ENCODE results near the gene FOSL2. TPM values are rescaled to one million over a fixed set of nuclear protein-coding genes. Genes with fewer than 3 reads are reported as not detected.

Gene FOSL2
- polyA plus RNA-seq, 3 donors = 24.8 to 270 (median 28.6) TPM

DNA sequence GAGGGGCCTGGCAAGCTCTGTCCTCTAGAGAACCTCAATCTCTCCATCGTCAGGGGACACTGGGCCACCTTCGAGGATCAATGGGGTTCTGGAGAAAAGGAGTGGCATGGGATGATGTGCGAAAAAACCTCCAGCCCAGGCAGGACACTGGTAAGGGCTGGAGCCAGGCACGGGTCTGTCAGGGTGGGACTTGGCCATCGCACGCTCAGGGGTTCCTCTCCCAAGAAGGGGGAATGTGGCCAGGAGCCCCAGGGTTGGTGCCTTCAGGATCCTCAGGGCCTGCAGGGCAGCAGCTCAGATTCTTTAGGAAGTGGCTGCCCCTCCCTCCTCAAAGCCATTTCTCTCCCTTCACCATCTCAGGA, 56.4 kb downstream of the FOSL2 start:
- DNase-seq = peak in 1 of 3 donors; percentile 39
- H3K4me1 ChIP-seq (ENCODE audit: control insufficient read depth in 1 of 2, insufficient read depth in 2 of 2, low read length in 2 of 2) = peaks cover 53 to 74% of the 10 kb centered on the region in 2 donors
- H3K79me2 ChIP-seq (ENCODE audit: insufficient read depth, low read length) = no peaks in the 10 kb centered on the region
- peak overlapping the region; percentile 97 to 99 (median 99) for H3K27ac Mint-ChIP-seq
- peak overlapping the region; percentile 74 for H3K9ac ChIP-seq (ENCODE audit: insufficient read depth, low read length, poor library complexity, severe bottlenecking)
- no peaks in the 10 kb centered on the region for H3K36me3 ChIP-seq (replicated peaks in 1 of 2; ENCODE audit: control insufficient read depth in 1 of 2, insufficient read depth in 2 of 2, low read length in 2 of 2)
- intact Hi-C loops (cut with micrococcal nuclease) = loop anchor here in 1 of 2 donors (5.0 kb wide), 1 partner anchor 42 kb away; no protein-coding TSS in a partner anchor
- no peaks in the 10 kb centered on the region for H3K9me3 ChIP-seq (replicated peaks in 1 of 2; ENCODE audit: control insufficient read depth in 1 of 2, insufficient read depth in 1 of 2, low read length in 2 of 2)
- H3K27me3 Mint-ChIP-seq (ENCODE audit: low read depth in 3 of 3) = peaks cover 0 to 2% (median under 1%) of the 10 kb centered on the region in 3 donors
- WGBS (ENCODE audit: insufficient coverage) = 93% methylated on average over 3 of the region's 6 CpGs
- H3K4me3 Mint-ChIP-seq = peak overlapping the region; percentile 54 to 67
- H3K27me3 ChIP-seq (ENCODE audit: control insufficient read depth in 2 of 2, insufficient read depth in 2 of 2, low read length in 2 of 2) = no peaks in the 10 kb centered on the region
- peak overlapping the region; percentile 63 for H3K4me2 ChIP-seq (replicated peaks; ENCODE audit: extremely low read depth, low read length, poor library complexity, severe bottlenecking)
- TF ChIP-seq, protein P1, sequence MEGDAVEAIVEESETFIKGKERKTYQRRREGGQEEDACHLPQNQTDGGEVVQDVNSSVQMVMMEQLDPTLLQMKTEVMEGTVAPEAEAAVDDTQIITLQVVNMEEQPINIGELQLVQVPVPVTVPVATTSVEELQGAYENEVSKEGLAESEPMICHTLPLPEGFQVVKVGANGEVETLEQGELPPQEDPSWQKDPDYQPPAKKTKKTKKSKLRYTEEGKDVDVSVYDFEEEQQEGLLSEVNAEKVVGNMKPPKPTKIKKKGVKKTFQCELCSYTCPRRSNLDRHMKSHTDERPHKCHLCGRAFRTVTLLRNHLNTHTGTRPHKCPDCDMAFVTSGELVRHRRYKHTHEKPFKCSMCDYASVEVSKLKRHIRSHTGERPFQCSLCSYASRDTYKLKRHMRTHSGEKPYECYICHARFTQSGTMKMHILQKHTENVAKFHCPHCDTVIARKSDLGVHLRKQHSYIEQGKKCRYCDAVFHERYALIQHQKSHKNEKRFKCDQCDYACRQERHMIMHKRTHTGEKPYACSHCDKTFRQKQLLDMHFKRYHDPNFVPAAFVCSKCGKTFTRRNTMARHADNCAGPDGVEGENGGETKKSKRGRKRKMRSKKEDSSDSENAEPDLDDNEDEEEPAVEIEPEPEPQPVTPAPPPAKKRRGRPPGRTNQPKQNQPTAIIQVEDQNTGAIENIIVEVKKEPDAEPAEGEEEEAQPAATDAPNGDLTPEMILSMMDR (IDR thresholded peaks at IDR 0.05) = no peak
- no peak overlapping the region for H2AFZ ChIP-seq (ENCODE audit: insufficient read depth, low read depth, low read length, poor library complexity, severe bottlenecking)
- peak overlapping the region; percentile 98 to 99 for H3K27ac ChIP-seq (ENCODE audit: low read depth in 1 of 2, low read length in 2 of 2)
- peaks cover 2 to 4% of the 10 kb centered on the region in 2 donors for H3K36me3 Mint-ChIP-seq
- peaks cover 74% of the 10 kb centered on the region for H3K4me1 Mint-ChIP-seq
- H4K20me1 ChIP-seq (ENCODE audit: insufficient read depth, low read length) = no peaks in the 10 kb centered on the region
- H3K4me3 ChIP-seq (replicated peaks in 1 of 3; ENCODE audit: low read depth in 2 of 3, low read length in 3 of 3) = peak overlapping the region in 1 of 3 experiments; percentile 50
- no peaks in the 10 kb centered on the region for H3K9me3 Mint-ChIP-seq

GRCh38 chr2:28449488-28450395, 57.1 kb downstream of the FOSL2 start:
- Histone ChIP-seq H3K9ac (ENCODE audit: insufficient read depth, low read length, poor library complexity, severe bottlenecking) (peak overlapping the region; percentile 74), H3K27ac (ENCODE audit: low read depth in 1 of 2, low read length in 2 of 2) (peak overlapping the region; percentile 98 to 99), H3K36me3 (replicated peaks in 1 of 2; ENCODE audit: control insufficient read depth in 1 of 2, insufficient read depth in 2 of 2, low read length in 2 of 2) (no peaks in the 10 kb centered on the region), H3K4me1 (ENCODE audit: control insufficient read depth in 1 of 2, insufficient read depth in 2 of 2, low read length in 2 of 2) (peaks cover 52 to 67% of the 10 kb centered on the region in 2 donors), H3K9me3 (replicated peaks in 1 of 2; ENCODE audit: control insufficient read depth in 1 of 2, insufficient read depth in 1 of 2, low read length in 2 of 2) (no peaks in the 10 kb centered on the region), H3K4me2 (replicated peaks; ENCODE audit: extremely low read depth, low read length, poor library complexity, severe bottlenecking) (peak overlapping the region; percentile 63), H3K27me3 (ENCODE audit: control insufficient read depth in 2 of 2, insufficient read depth in 2 of 2, low read length in 2 of 2) (no peaks in the 10 kb centered on the region), H2AFZ (ENCODE audit: insufficient read depth, low read depth, low read length, poor library complexity, severe bottlenecking) (no peak overlapping the region), H3K79me2 (ENCODE audit: insufficient read depth, low read length) (no peaks in the 10 kb centered on the region), H4K20me1 (ENCODE audit: insufficient read depth, low read length) (no peaks in the 10 kb centered on the region), H3K4me3 (replicated peaks in 1 of 3; ENCODE audit: low read depth in 2 of 3, low read length in 3 of 3) (peak overlapping the region in 1 of 3 experiments; percentile 50)
- Mint-ChIP-seq H3K4me3 (peak overlapping the region; percentile 49 to 67), H3K4me1 (peaks cover 69% of the 10 kb centered on the region), H3K36me3 (peaks cover 2 to 4% of the 10 kb centered on the region in 2 donors), H3K27ac (peak overlapping the region; percentile 97 to 99 (median 99)), H3K27me3 (ENCODE audit: low read depth in 3 of 3) (peaks cover 0 to 2% (median 0%) of the 10 kb centered on the region in 3 donors), H3K9me3 (no peaks in the 10 kb centered on the region)
- WGBS (ENCODE audit: insufficient coverage) = 28% methylated on average over 15 of the region's 17 CpGs
- intact Hi-C loops (cut with micrococcal nuclease) = loop anchor here (5.0 to 10.0 kb wide), 4 partner anchors 37 to 747 kb away; no protein-coding TSS in a partner anchor
- TF ChIP-seq, protein P1 (IDR thresholded peaks at IDR 0.05) = no peak
- peak; percentile 84 to 91 (median 89) for DNase-seq

Measured in CD14-positive monocyte (primary cell).